HCT116 (cell line): ENCODE results near the gene CNTROB.

Source experiments
- ELF1 ChIP-seq: IDR thresholded peaks from 2 replicates; pipeline ENCODE4 v1.6.1; 2012; ENCODE audit warnings: low read depth, borderline replicate concordance
- EZH2 ChIP-seq: fragments of 200-600 bp; sonication (generic); IDR thresholded peaks from 2 replicates; pipeline ENCODE4 v1.6.1; 2017; ENCODE audit warnings: antibody characterized with exemption, mixed run types
- FOSL1 ChIP-seq: IDR thresholded peaks from 2 replicates; pipeline ENCODE4 v1.6.1; 2012; ENCODE audit warnings: low read depth
- POLR2A ChIP-seq: IDR thresholded peaks from 2 replicates; pipeline ENCODE4 v1.7.0; 2011; ENCODE audit warnings: borderline replicate concordance; ENCODE audit not compliant: insufficient read depth, insufficient read length; ENCODE audit errors: extremely low read depth
- POLR2AphosphoS5 ChIP-seq: IDR thresholded peaks from 2 replicates; pipeline ENCODE4 v1.6.1; 2011; ENCODE audit warnings: mild to moderate bottlenecking, low read depth, low read length, moderate library complexity
- TCF7L2 ChIP-seq: IDR thresholded peaks from 2 replicates; pipeline ENCODE4 v1.7.0; 2011; ENCODE audit warnings: borderline replicate concordance, inconsistent platforms; ENCODE audit not compliant: insufficient read depth, insufficient read length; ENCODE audit errors: extremely low read depth
- TF ChIP-seq, protein P1 (sequence below), 3 experiments: fragments of 200-600 bp in 1 of 3; sonication (generic) in 1 of 3; IDR thresholded peaks in 2 of 3; conservative IDR thresholded peaks in 1 of 3; 2 replicates each; pipeline ENCODE4 v1.5.1; 2012 to 2017; ENCODE audit warnings: low read depth in 2 of 3, low read length in 2 of 3, antibody characterized with exemption in 1 of 3, borderline replicate concordance in 1 of 3, control low read depth in 1 of 3, mild to moderate bottlenecking in 1 of 3, mixed read lengths in 1 of 3, mixed run types in 1 of 3, moderate library complexity in 1 of 3; ENCODE audit not compliant: insufficient read depth in 1 of 3
- TF ChIP-seq, protein P2 (sequence below): IDR thresholded peaks from 2 replicates; pipeline ENCODE4 v1.6.1; 2012

DNA sequence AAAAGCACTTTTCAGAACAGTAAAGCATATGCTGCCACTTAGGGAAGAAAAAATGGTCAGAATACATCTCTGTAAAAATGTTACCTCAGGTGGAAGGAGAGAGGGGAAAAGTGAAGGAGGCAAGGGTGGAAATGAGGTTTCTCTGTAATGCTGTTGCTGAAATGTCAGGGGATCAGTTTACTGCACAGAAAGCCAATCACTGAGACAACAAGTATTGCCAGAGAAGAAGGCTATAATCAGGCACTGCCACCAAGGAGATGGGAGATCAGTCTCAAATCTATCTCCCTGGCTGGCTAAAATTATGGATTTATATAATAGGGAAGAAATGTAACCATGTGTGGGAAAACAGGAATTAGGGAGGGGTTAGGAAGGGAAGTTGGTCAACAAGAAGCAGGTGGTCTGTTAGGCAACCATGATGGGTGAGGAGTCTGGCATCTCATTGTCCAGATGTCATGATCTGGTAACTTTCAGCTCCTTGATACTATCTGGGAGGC, 42.7 kb downstream of the CNTROB start:
- TF ChIP-seq, protein P1, sequence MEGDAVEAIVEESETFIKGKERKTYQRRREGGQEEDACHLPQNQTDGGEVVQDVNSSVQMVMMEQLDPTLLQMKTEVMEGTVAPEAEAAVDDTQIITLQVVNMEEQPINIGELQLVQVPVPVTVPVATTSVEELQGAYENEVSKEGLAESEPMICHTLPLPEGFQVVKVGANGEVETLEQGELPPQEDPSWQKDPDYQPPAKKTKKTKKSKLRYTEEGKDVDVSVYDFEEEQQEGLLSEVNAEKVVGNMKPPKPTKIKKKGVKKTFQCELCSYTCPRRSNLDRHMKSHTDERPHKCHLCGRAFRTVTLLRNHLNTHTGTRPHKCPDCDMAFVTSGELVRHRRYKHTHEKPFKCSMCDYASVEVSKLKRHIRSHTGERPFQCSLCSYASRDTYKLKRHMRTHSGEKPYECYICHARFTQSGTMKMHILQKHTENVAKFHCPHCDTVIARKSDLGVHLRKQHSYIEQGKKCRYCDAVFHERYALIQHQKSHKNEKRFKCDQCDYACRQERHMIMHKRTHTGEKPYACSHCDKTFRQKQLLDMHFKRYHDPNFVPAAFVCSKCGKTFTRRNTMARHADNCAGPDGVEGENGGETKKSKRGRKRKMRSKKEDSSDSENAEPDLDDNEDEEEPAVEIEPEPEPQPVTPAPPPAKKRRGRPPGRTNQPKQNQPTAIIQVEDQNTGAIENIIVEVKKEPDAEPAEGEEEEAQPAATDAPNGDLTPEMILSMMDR (IDR thresholded peaks at IDR 0.05 in 2 of 3, conservative IDR thresholded peaks at IDR 0.05 in 1 of 3; ENCODE audit: borderline replicate concordance in 1 of 3, insufficient read depth in 1 of 3, low read depth in 2 of 3, low read length in 2 of 3) = no peak
- no peak for TF ChIP-seq ELF1
- TF ChIP-seq POLR2A = no peak
- no peak for TF ChIP-seq FOSL1
- TF ChIP-seq TCF7L2 = no peak
- TF ChIP-seq, protein P2, sequence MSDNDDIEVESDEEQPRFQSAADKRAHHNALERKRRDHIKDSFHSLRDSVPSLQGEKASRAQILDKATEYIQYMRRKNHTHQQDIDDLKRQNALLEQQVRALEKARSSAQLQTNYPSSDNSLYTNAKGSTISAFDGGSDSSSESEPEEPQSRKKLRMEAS = no peak
- no peak for TF ChIP-seq POLR2AphosphoS5
- TF ChIP-seq EZH2 = no peak
